ENCODE results near the gene DDI2. TPM values are rescaled to one million over a fixed set of nuclear protein-coding genes. Genes with fewer than 3 reads are reported as not detected.
A peak's percentile ranks its signal among the peaks of the same experiment; 100 is the strongest.

DDI2 gene
- total RNA-seq, 2 experiments from 2014 or later, result 23.5 to 40.8 TPM

DNA sequence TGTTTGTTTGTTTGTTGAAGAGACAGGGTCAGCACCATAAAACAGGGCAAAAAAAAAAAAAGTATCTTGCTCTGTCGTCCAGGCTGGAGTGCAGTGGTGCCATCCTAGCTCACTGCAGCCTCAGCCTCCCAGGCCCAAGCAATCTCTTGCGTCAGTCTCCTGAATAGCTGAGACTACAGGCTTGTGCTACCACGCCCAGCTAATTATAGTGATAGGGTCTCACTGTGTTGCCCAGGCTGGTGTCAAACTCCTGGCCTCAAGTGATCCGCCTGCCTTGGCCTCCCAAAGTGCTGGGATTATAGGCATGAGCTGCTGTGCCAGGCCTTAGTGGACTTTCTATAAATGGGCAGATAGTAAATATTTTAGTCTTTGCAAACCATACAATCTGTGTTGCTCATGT is 19.2 kb downstream of the DDI2 start:
- Histone ChIP-seq H3K4me2 (ENCODE audit: low read length) (no peak overlapping the region), H3K4me1 (ENCODE audit: insufficient read depth, low read length, poor library complexity, severe bottlenecking) (no peaks in the 10 kb centered on the region), H3K27ac (ENCODE audit: low read depth, low read length, poor library complexity, severe bottlenecking) (no peak overlapping the region), H3K36me3 (ENCODE audit: insufficient read depth, low read length) (peaks cover 97% of the 10 kb centered on the region), H2AFZ (ENCODE audit: low read length) (no peak overlapping the region), H3K9me2 (ENCODE audit: insufficient read depth, low read length) (no peaks in the 10 kb centered on the region), H3K4me3 (ENCODE audit: low read depth, low read length, poor library complexity, severe bottlenecking) (no peak overlapping the region), H3K9me3 (ENCODE audit: low read length) (no peaks in the 10 kb centered on the region), H4K20me1 (ENCODE audit: insufficient read depth, low read length) (no peaks in the 10 kb centered on the region), H3K79me2 (ENCODE audit: insufficient read depth, low read depth, low read length) (no peaks in the 10 kb centered on the region)
- no TSS peak for BruUV-seq (replicated peaks)
- TF ChIP-seq, protein P1, sequence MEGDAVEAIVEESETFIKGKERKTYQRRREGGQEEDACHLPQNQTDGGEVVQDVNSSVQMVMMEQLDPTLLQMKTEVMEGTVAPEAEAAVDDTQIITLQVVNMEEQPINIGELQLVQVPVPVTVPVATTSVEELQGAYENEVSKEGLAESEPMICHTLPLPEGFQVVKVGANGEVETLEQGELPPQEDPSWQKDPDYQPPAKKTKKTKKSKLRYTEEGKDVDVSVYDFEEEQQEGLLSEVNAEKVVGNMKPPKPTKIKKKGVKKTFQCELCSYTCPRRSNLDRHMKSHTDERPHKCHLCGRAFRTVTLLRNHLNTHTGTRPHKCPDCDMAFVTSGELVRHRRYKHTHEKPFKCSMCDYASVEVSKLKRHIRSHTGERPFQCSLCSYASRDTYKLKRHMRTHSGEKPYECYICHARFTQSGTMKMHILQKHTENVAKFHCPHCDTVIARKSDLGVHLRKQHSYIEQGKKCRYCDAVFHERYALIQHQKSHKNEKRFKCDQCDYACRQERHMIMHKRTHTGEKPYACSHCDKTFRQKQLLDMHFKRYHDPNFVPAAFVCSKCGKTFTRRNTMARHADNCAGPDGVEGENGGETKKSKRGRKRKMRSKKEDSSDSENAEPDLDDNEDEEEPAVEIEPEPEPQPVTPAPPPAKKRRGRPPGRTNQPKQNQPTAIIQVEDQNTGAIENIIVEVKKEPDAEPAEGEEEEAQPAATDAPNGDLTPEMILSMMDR (conservative IDR thresholded peaks at IDR 0.05; ENCODE audit: low read length), result no peak
- TF ChIP-seq EZH2phosphoT487 (IDR thresholded peaks at IDR 0.05; ENCODE audit: borderline replicate concordance, low read depth, low read length), result no peak
- no peak for DNase-seq (ENCODE audit: low spot score)
- ChIA-PET POLR2A (interaction anchor here (0.6 to 0.7 kb wide), 2 partner anchors 11 to 13 kb away, joined by 3 read pairs; no protein-coding TSS in a partner anchor), CTCF (ENCODE audit: unreplicated experiment) (no interaction called here)
- intact Hi-C loops (cut with micrococcal nuclease; ENCODE audit: unreplicated experiment), result no loop called here

- Histone ChIP-seq H3K36me3 (ENCODE audit: insufficient read depth, low read length) (peaks cover 95% of the 10 kb centered on the region), H4K20me1 (ENCODE audit: insufficient read depth, low read length) (no peaks in the 10 kb centered on the region), H3K79me2 (ENCODE audit: insufficient read depth, low read depth, low read length) (no peaks in the 10 kb centered on the region), H3K9me3 (ENCODE audit: low read length) (no peaks in the 10 kb centered on the region), H3K27ac (ENCODE audit: low read depth, low read length, poor library complexity, severe bottlenecking) (no peak overlapping the region), H3K4me3 (ENCODE audit: low read depth, low read length, poor library complexity, severe bottlenecking) (no peak overlapping the region), H3K9me2 (ENCODE audit: insufficient read depth, low read length) (no peaks in the 10 kb centered on the region), H3K4me1 (ENCODE audit: insufficient read depth, low read length, poor library complexity, severe bottlenecking) (no peaks in the 10 kb centered on the region), H2AFZ (ENCODE audit: low read length) (no peak overlapping the region), H3K4me2 (ENCODE audit: low read length) (no peak overlapping the region)
- CTCF ChIA-PET (ENCODE audit: unreplicated experiment), result no interaction called here
- POLR2A ChIA-PET, result interaction anchor here (1.0 kb wide), 1 partner anchor 17 kb away, joined by 3 read pairs; no protein-coding TSS in a partner anchor
- TF ChIP-seq EZH2phosphoT487 (IDR thresholded peaks at IDR 0.05; ENCODE audit: borderline replicate concordance, low read depth, low read length), result no peak
- TF ChIP-seq, protein P1 (conservative IDR thresholded peaks at IDR 0.05; ENCODE audit: low read length), result no peak
- TSS peak; percentile 9 for BruUV-seq (replicated peaks)
- no peak for DNase-seq (ENCODE audit: low spot score)
- intact Hi-C loops (cut with micrococcal nuclease; ENCODE audit: unreplicated experiment), result no loop called here
Measured at GRCh38 chr1:15637826-15638225, 20.6 kb downstream of the DDI2 start.

- no peak overlapping the region for H3K4me3 ChIP-seq (ENCODE audit: low read depth, low read length, poor library complexity, severe bottlenecking)
- no peaks in the 10 kb centered on the region for H3K9me3 ChIP-seq (ENCODE audit: low read length)
- ChIA-PET CTCF (ENCODE audit: unreplicated experiment) (no interaction called here), POLR2A (interaction anchor here (0.6 kb wide), 1 partner anchor 17 kb away, joined by 3 read pairs; no protein-coding TSS in a partner anchor)
- no peak overlapping the region for H3K4me2 ChIP-seq (ENCODE audit: low read length)
- no peaks in the 10 kb centered on the region for H4K20me1 ChIP-seq (ENCODE audit: insufficient read depth, low read length)
- H3K36me3 ChIP-seq (ENCODE audit: insufficient read depth, low read length), result peaks cover 95% of the 10 kb centered on the region
- TF ChIP-seq, protein P1 (conservative IDR thresholded peaks at IDR 0.05; ENCODE audit: low read length), result no peak
- TF ChIP-seq EZH2phosphoT487 (IDR thresholded peaks at IDR 0.05; ENCODE audit: borderline replicate concordance, low read depth, low read length), result no peak
- no peak for DNase-seq (ENCODE audit: low spot score)
- H2AFZ ChIP-seq (ENCODE audit: low read length), result no peak overlapping the region
- no peaks in the 10 kb centered on the region for H3K9me2 ChIP-seq (ENCODE audit: insufficient read depth, low read length)
- H3K79me2 ChIP-seq (ENCODE audit: insufficient read depth, low read depth, low read length), result no peaks in the 10 kb centered on the region
- no peaks in the 10 kb centered on the region for H3K4me1 ChIP-seq (ENCODE audit: insufficient read depth, low read length, poor library complexity, severe bottlenecking)
- intact Hi-C loops (cut with micrococcal nuclease; ENCODE audit: unreplicated experiment), result no loop called here
- no peak overlapping the region for H3K27ac ChIP-seq (ENCODE audit: low read depth, low read length, poor library complexity, severe bottlenecking)
- no TSS peak for BruUV-seq (replicated peaks)
Measured at GRCh38 chr1:15639262-15639661, 22.0 kb downstream of the DDI2 start.
